DND-41 (cell line): Measurements from ENCODE around the gene SLC6A17.

Experiments
- EZH2 ChIP-seq: IDR thresholded peaks from 3 replicates; pipeline ENCODE4 v1.6.1; 2012; ENCODE audit warnings: borderline replicate concordance, low read depth, mild to moderate bottlenecking, moderate library complexity, low read length, inconsistent platforms; ENCODE audit not compliant: severe bottlenecking
- TF ChIP-seq, protein P1 (sequence below): IDR thresholded peaks from 2 replicates; pipeline ENCODE4 v1.5.1; 2012; ENCODE audit warnings: borderline replicate concordance, low read length, moderate library complexity, mild to moderate bottlenecking; ENCODE audit not compliant: poor library complexity, severe bottlenecking; ENCODE audit errors: extremely low read depth

- TF ChIP-seq, protein P1, sequence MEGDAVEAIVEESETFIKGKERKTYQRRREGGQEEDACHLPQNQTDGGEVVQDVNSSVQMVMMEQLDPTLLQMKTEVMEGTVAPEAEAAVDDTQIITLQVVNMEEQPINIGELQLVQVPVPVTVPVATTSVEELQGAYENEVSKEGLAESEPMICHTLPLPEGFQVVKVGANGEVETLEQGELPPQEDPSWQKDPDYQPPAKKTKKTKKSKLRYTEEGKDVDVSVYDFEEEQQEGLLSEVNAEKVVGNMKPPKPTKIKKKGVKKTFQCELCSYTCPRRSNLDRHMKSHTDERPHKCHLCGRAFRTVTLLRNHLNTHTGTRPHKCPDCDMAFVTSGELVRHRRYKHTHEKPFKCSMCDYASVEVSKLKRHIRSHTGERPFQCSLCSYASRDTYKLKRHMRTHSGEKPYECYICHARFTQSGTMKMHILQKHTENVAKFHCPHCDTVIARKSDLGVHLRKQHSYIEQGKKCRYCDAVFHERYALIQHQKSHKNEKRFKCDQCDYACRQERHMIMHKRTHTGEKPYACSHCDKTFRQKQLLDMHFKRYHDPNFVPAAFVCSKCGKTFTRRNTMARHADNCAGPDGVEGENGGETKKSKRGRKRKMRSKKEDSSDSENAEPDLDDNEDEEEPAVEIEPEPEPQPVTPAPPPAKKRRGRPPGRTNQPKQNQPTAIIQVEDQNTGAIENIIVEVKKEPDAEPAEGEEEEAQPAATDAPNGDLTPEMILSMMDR = no peak
- TF ChIP-seq EZH2 = no peak
Observed at GRCh38 chr1:110135666-110136065, 14.6 kb upstream of the SLC6A17 start.
